ENCODE results near the gene C11orf71.

Gene C11orf71

GRCh38 chr11:114358716-114359115 lies 41.6 kb downstream of the C11orf71 start:
- DNase-seq: peak in 3 of 4 experiments; percentile 4 to 16 (median 12)

DNA sequence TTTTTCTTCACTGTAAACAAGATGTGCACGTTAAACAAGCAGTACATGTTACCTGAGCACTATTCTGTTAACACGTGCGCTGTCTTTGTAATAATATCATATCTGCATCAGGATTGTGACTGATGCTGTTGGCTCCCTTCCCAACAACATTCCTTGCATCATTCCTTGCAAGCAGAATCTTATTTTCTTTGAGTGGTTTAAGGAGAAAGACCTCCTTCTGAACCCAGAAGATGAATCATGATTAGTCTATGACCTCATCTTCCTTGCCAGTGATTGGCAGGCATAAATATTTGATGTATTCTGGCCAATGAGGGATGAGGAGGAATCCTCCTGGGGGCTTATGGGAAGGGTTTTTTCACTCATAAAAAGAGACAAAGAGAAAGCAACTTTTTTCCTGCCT lies 46.2 kb downstream of the C11orf71 start:
- no peak for DNase-seq

GRCh38 chr11:114353443-114353842 lies 46.9 kb downstream of the C11orf71 start:
- no peak for DNase-seq

- no peak for DNase-seq
These were observed 50.3 kb downstream of the C11orf71 start for GRCh38 chr11:114350022-114350421.

Measured in suppressor macrophage (primary cell).